HG02642 (cell line): ENCODE results near the gene ADK.
"Not testable (repeated sequence)": the region's sequence is repeated elsewhere in the genome, so short reads cannot be mapped to it uniquely, and the experiment has no call there.

Experiments used
- ATAC-seq: cut with Tn5 transposase; IDR thresholded peaks from one replicate; pipeline ENCODE4 v1.9.1; 2021; ENCODE audit warnings: mild to moderate bottlenecking; ENCODE audit not compliant: unreplicated experiment, poor library complexity

The ADK gene

GRCh38 chr10:74292871-74293427, 141.9 kb downstream of the ADK start:
- no peak for ATAC-seq

- ATAC-seq, result no peak
Measured at GRCh38 chr10:74293686-74294371, 142.8 kb downstream of the ADK start.

- ATAC-seq, result no peak
Measured at GRCh38 chr10:74297389-74298080, 146.5 kb downstream of the ADK start.

DNA sequence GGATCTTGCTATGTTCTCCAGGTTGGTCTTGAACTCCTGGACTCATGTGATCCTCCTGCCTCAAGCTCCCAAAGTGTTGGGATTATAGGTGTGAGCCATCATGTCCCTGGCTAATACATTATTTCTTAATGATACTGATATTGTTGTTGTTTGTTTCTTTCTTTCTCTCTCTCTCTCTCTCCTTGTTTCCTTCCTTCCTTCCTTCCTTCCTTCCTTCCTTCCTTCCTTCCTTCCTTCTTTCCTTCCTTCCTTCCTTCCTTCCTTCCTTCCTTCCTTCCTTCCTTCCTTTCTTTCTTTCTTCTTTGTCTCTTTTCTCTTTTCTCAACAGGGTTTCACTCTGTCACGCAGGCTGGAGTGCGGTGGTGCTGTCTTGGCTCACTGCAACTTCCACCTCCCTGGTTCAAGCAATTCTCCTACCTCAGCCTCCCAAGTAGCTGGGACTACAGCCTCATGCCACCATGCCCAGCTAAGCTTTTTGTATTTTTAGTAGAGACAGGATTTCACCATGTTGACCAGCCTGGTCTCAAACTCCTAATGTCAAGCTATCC, 149.1 kb downstream of the ADK start:
- ATAC-seq, result not testable (repeated sequence)

DNA sequence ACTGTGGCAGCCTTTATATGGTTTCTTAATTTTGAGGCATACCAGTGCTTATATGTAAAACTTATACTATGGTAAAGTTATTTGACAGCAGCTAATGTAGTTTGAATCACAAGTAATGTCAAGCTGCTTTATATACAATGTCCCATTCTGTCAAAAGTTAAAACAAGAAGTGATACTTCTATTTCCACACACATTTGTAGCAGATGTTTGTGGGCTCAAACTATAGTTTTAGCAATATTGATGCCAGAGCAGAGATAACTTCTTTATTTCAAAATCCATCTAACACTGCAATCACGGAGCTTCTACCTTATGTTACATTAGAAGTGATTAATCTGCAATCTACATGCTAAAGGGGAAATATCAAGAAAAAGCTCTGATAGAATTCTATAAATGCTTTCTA, 149.6 kb downstream of the ADK start:
- no peak for ATAC-seq

DNA sequence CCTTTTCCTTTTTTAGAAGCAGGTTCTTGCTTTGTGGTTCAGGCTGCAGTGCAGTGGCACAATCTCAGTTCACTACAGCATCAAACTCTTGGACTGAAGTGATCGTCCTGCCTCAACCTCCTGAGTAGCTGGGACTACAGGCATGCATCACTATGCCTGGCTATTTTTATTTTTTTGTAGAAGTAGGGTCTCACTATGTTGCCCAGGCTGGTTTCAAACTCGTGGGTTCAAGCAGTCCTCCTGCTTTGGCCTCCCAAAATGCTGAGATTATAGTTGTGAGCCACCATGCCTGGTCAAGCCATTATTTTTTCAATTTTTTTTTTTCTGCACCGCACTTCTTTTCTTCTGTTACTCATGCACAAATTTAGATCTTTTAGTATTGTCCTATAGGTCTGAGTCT, 154.7 kb downstream of the ADK start:
- no peak for ATAC-seq

DNA sequence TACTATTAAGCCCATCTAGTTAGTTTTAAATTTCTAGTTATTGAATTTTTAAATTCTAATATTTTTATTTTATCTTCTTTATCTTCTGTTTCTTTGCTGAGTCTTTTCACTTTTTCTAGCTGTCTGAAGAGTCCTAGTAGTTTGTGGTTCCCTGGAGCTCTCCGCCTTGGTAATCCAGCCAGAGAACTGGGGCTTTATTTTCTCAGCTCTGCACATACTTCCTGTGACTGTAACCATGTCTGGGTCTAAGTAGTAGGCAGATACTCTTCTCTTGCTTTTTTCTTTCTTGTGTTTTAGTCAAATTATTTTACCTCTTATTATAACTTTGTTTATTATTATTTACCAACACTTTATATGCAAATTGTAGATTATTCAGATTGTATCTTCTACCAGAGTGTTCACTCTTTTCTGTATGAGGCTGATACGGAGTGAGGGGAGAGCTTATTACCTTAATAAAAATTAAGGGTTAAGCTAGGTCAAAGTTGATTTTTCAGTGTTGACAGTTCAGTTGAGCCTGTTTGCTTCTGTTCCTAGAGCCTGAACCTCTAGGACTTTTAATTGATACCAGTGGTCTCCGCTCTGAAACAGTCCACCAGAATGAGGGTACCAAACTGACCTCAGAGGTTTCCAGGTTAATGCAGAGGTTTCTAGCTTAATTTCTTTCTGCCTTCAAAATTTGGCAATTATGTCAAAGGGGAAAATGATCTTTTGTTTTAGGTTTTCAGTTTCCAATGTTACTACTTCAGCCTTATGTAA, 155.4 kb downstream of the ADK start:
- no peak for ATAC-seq

- ATAC-seq, result no peak
Measured at GRCh38 chr10:74307061-74307651, 156.1 kb downstream of the ADK start.

DNA sequence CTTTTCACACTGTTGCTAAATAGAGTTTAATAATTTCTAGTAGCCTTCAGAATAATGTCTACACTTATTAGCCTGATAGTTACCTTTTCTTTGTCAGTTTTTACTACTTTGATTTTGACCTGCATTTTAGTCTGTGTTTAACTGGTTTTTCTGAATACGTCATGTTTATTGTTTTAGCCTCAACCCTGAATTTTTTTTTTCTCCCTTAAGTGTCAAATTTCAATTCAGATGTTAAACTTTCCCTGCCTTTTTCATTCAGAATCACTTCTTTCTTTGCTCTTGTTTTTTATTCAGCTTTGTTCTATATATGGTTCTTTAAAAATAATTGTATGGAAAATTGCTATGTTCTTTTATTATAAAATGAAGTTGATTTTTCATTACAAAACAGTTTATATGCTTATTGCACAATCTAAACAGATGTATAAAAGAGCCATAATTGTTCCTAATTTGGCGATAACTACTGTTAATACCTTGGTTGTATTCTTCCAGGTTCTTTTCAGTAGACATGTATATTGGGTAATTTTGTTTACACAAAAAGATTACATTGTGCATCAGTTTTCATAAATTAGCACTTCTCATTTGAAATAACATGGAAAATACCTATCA, 159.7 kb downstream of the ADK start:
- no peak for ATAC-seq

GRCh38 chr10:74314166-74314565, 163.1 kb downstream of the ADK start:
- ATAC-seq, result no peak

- no peak for ATAC-seq
Measured at GRCh38 chr10:74320026-74320425, 169.0 kb downstream of the ADK start.

- ATAC-seq, result no peak
Measured at GRCh38 chr10:74320717-74321116, 169.7 kb downstream of the ADK start.

GRCh38 chr10:74322141-74322540, 171.1 kb downstream of the ADK start:
- ATAC-seq, result no peak

DNA sequence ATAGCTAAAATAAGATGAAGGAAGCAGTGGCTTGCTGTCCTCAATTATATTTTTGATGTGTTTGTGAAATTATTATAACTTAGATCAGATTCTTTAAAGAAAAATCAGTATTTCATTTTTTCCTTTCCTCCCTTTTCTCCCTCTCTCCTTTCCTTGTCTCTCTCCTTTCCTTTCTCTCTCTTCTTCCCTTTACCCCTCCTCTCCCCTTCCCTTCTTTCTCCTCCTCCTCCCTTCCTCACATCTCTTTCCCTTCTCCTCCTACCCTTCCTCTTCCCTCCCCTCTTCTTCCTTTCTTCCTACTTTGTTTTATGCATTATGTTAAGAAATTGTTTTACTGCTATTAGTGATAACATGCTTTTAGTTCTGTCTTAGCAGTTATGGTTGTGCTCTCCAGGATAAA, 171.5 kb downstream of the ADK start:
- no peak for ATAC-seq

GRCh38 chr10:74328388-74328787, 177.4 kb downstream of the ADK start:
- ATAC-seq, result no peak

GRCh38 chr10:74329873-74330272, 178.9 kb downstream of the ADK start:
- ATAC-seq, result no peak

- ATAC-seq, result no peak
Measured at GRCh38 chr10:74330646-74331045, 179.6 kb downstream of the ADK start.

DNA sequence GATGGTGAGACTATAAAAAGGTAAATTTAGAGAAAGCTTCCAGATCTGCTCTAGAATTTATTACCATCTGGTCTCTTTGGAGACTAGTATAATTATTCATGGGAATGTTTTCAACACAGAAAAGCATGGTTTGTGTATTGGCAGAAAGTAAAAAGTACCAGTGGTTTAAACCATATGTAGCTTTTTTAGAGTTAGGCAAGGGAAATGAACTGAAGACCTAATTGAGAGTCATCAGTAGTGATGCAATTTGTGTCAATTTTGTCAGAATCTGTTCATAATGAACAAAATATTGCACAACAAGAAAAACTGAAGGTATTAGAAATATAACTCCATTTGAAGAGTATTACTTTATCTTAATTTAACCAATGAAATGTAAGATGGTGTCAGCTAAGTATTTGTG, 181.4 kb downstream of the ADK start:
- no peak for ATAC-seq

DNA sequence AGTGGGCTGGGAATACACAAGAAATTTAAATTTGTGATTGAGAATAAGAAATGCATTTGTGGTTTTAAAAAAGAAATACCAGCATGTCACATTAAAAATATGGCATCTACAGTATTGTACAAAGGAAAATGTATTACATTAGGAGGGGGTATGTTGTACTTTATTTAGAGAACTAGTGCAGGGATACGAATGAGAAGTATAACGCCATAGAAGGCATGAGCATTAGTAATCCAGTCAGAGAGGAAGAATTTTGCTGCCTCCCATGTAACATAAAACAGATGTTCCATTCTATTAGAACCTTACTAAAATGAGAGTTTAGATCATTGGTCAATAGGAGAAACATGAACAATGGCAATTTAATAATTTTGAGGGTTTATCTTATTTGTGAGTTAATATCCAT, 182.2 kb downstream of the ADK start:
- ATAC-seq, result no peak

GRCh38 chr10:74334221-74334620, 183.2 kb downstream of the ADK start:
- no peak for ATAC-seq
